ENCODE results near the gene PLCG2.

- TF ChIP-seq CTCF (IDR thresholded peaks at IDR 0.05) (peak in 1 of 6 experiments; percentile 2), POLR2A (IDR thresholded peaks at IDR 0.05) (no peak)
These were observed 31.9 kb downstream of the PLCG2 start for GRCh38 chr16:81810894-81811538.

Data from Peyer's patch (tissue), 4 donors.